ENCODE measurements around the gene HAL. TPM values are rescaled to one million over a fixed set of nuclear protein-coding genes. Genes with fewer than 3 reads are reported as not detected.

The HAL gene
- 1 to 10 TPM; 1.1 to 1.3 (median 1.2) TPM for total RNA-seq

GRCh38 chr12:95996034-95996658, at the start of gene HAL:
TSS of gene HAL (minus strand) at chr12:95996344. CDS start at chr12:95995910, 434 bp downstream.
- no peaks in the 10 kb centered on the region for H3K27me3 Mint-ChIP-seq (ENCODE audit: low read depth)
- peaks cover 17% of the 10 kb centered on the region for H3K36me3 Mint-ChIP-seq (ENCODE audit: insufficient read depth)
- H3K9me3 Mint-ChIP-seq, result no peaks in the 10 kb centered on the region
- H3K4me3 Mint-ChIP-seq, result no peak within 1 kb of the TSS
- no peak for ATAC-seq
- DNase-seq, result no peak
- H3K4me1 Mint-ChIP-seq (ENCODE audit: low read depth), result peaks cover 4% of the 10 kb centered on the region

- peaks cover 51% of the 10 kb centered on the region for H3K4me1 Mint-ChIP-seq (ENCODE audit: low read depth)
- no peak overlapping the region for H3K4me3 Mint-ChIP-seq
- H3K27me3 Mint-ChIP-seq (ENCODE audit: low read depth), result no peaks in the 10 kb centered on the region
- DNase-seq (no peak), ATAC-seq (no peak)
- no peaks in the 10 kb centered on the region for H3K9me3 Mint-ChIP-seq
- H3K36me3 Mint-ChIP-seq (ENCODE audit: insufficient read depth), result no peaks in the 10 kb centered on the region
Observed at GRCh38 chr12:96045566-96045965, 49.4 kb upstream of the HAL start.

GRCh38 chr12:96044943-96045290, 48.8 kb upstream of the HAL start:
- no peak for DNase-seq
- Mint-ChIP-seq H3K36me3 (ENCODE audit: insufficient read depth) (no peaks in the 10 kb centered on the region), H3K4me1 (ENCODE audit: low read depth) (peaks cover 51% of the 10 kb centered on the region), H3K4me3 (no peak overlapping the region), H3K27me3 (ENCODE audit: low read depth) (no peaks in the 10 kb centered on the region), H3K9me3 (no peaks in the 10 kb centered on the region)
- ATAC-seq, result no peak

GRCh38 chr12:96044017-96044942, 48.1 kb upstream of the HAL start:
- DNase-seq (no peak), ATAC-seq (no peak)
- H3K9me3 Mint-ChIP-seq, result no peaks in the 10 kb centered on the region
- no peaks in the 10 kb centered on the region for H3K36me3 Mint-ChIP-seq (ENCODE audit: insufficient read depth)
- H3K4me3 Mint-ChIP-seq, result no peak overlapping the region
- peaks cover 49% of the 10 kb centered on the region for H3K4me1 Mint-ChIP-seq (ENCODE audit: low read depth)
- no peaks in the 10 kb centered on the region for H3K27me3 Mint-ChIP-seq (ENCODE audit: low read depth)

- H3K9me3 Mint-ChIP-seq, result no peaks in the 10 kb centered on the region
- H3K27me3 Mint-ChIP-seq (ENCODE audit: low read depth), result no peaks in the 10 kb centered on the region
- no peaks in the 10 kb centered on the region for H3K36me3 Mint-ChIP-seq (ENCODE audit: insufficient read depth)
- peaks cover 21% of the 10 kb centered on the region for H3K4me1 Mint-ChIP-seq (ENCODE audit: low read depth)
- ATAC-seq (no peak), DNase-seq (no peak)
- H3K4me3 Mint-ChIP-seq, result no peak overlapping the region
Observed at GRCh38 chr12:96041181-96041580, 45.0 kb upstream of the HAL start.

GRCh38 chr12:96040305-96041133, 44.4 kb upstream of the HAL start:
- Mint-ChIP-seq H3K27me3 (ENCODE audit: low read depth) (no peaks in the 10 kb centered on the region), H3K4me3 (no peak overlapping the region), H3K36me3 (ENCODE audit: insufficient read depth) (no peaks in the 10 kb centered on the region), H3K4me1 (ENCODE audit: low read depth) (peaks cover 15% of the 10 kb centered on the region), H3K9me3 (no peaks in the 10 kb centered on the region)
- ATAC-seq (no peak), DNase-seq (no peak)

GRCh38 chr12:96039516-96039915, 43.4 kb upstream of the HAL start:
- Mint-ChIP-seq H3K4me3 (no peak overlapping the region), H3K36me3 (ENCODE audit: insufficient read depth) (no peaks in the 10 kb centered on the region), H3K27me3 (ENCODE audit: low read depth) (no peaks in the 10 kb centered on the region), H3K4me1 (ENCODE audit: low read depth) (peaks cover 8% of the 10 kb centered on the region), H3K9me3 (no peaks in the 10 kb centered on the region)
- DNase-seq (no peak), ATAC-seq (no peak)

- no peak for DNase-seq
- no peak overlapping the region for H3K4me3 Mint-ChIP-seq
- peaks cover 13% of the 10 kb centered on the region for H3K4me1 Mint-ChIP-seq (ENCODE audit: low read depth)
- H3K36me3 Mint-ChIP-seq (ENCODE audit: insufficient read depth), result peaks cover 2% of the 10 kb centered on the region
- no peaks in the 10 kb centered on the region for H3K9me3 Mint-ChIP-seq
- no peak for ATAC-seq
- H3K27me3 Mint-ChIP-seq (ENCODE audit: low read depth), result no peaks in the 10 kb centered on the region
Observed at GRCh38 chr12:96036765-96037455, 40.8 kb upstream of the HAL start.

- peak; percentile 96 to 97 for ATAC-seq
- DNase-seq, result peak; percentile 95
- Mint-ChIP-seq H3K9me3 (no peaks in the 10 kb centered on the region), H3K27me3 (ENCODE audit: low read depth) (no peaks in the 10 kb centered on the region), H3K4me1 (ENCODE audit: low read depth) (peaks cover 16% of the 10 kb centered on the region), H3K36me3 (ENCODE audit: insufficient read depth) (peaks cover 2% of the 10 kb centered on the region), H3K4me3 (no peak within 1 kb of the TSS)
Observed at GRCh38 chr12:96035283-96036236, 39.4 kb upstream of the HAL start, which contains the start of gene LTA4H. TSS of gene LTA4H (minus strand) at chr12:96035587. CDS start at chr12:96035519, 68 bp downstream.

- peaks cover 23% of the 10 kb centered on the region for H3K4me1 Mint-ChIP-seq (ENCODE audit: low read depth)
- H3K27me3 Mint-ChIP-seq (ENCODE audit: low read depth), result no peaks in the 10 kb centered on the region
Observed at GRCh38 chr12:96034621-96035282, 38.6 kb upstream of the HAL start.

GRCh38 chr12:96033549-96034389, 37.6 kb upstream of the HAL start:
- ATAC-seq (no peak), DNase-seq (no peak)
- no peak overlapping the region for H3K4me3 Mint-ChIP-seq
- H3K9me3 Mint-ChIP-seq, result no peaks in the 10 kb centered on the region
- no peaks in the 10 kb centered on the region for H3K27me3 Mint-ChIP-seq (ENCODE audit: low read depth)
- H3K36me3 Mint-ChIP-seq (ENCODE audit: insufficient read depth), result peaks cover 2% of the 10 kb centered on the region
- peaks cover 24% of the 10 kb centered on the region for H3K4me1 Mint-ChIP-seq (ENCODE audit: low read depth)

More at GRCh38 chr12:96034621-96035282, 38.6 kb upstream of the HAL start:
- no peak overlapping the region for H3K4me3 Mint-ChIP-seq
- H3K36me3 Mint-ChIP-seq (ENCODE audit: insufficient read depth), result peaks cover 2% of the 10 kb centered on the region
- DNase-seq (no peak), ATAC-seq (peak in 1 of 2 donors; percentile 4)
- no peaks in the 10 kb centered on the region for H3K9me3 Mint-ChIP-seq

- Mint-ChIP-seq H3K27me3 (ENCODE audit: low read depth) (no peaks in the 10 kb centered on the region), H3K9me3 (no peaks in the 10 kb centered on the region), H3K36me3 (ENCODE audit: insufficient read depth) (peaks cover 10% of the 10 kb centered on the region), H3K4me1 (ENCODE audit: low read depth) (peaks cover 24% of the 10 kb centered on the region), H3K4me3 (no peak overlapping the region)
- DNase-seq (no peak), ATAC-seq (no peak)
Observed at GRCh38 chr12:96029826-96030225, 33.7 kb upstream of the HAL start.
